Psoas muscle (tissue), 8 donors: ENCODE data around the gene EIF2B4. TPM values are rescaled to one million over a fixed set of nuclear protein-coding genes. Genes with fewer than 3 reads are reported as not detected.

Experiments used
- ATAC-seq, 4 donors: fragments of 200-7000 bp; cut with Tn5 transposase; one replicate each; pipeline ENCODE4 v1.9.1; 2020; ENCODE audit warnings: moderate library complexity in 3 of 4, mild to moderate bottlenecking in 2 of 4
- DNase-seq, 2 donors: peaks; one replicate each; pipeline ENCODE4 v3.0.0-alpha.2; 2020
- H3K27ac ChIP-seq: fragments of 200-600 bp; one replicate; pipeline ENCODE4 v1.8.0; 2022
- H3K27me3 ChIP-seq, 3 donors: fragments of 200-600 bp in 1 of 3; one replicate each; pipeline versions ENCODE4 v1.6.1 to v1.8.0; 2013 to 2022; ENCODE audit warnings: low read length in 2 of 3, mild to moderate bottlenecking in 2 of 3, moderate library complexity in 1 of 3; ENCODE audit not compliant: insufficient read depth in 3 of 3
- H3K36me3 ChIP-seq, 2 donors: fragments of 200-600 bp in 1 of 2; one replicate each; pipeline versions ENCODE4 v1.6.1 to v1.8.0; 2013 to 2022; ENCODE audit warnings: low read depth in 1 of 2, mild to moderate bottlenecking in 1 of 2, moderate library complexity in 1 of 2; ENCODE audit not compliant: insufficient read depth in 1 of 2
- H3K4me1 ChIP-seq: fragments of 200-600 bp; one replicate; pipeline ENCODE4 v1.8.0; 2022
- H3K4me3 ChIP-seq: fragments of 200-600 bp; one replicate; pipeline ENCODE4 v1.8.0; 2022; ENCODE audit warnings: mild to moderate bottlenecking
- H3K9me3 ChIP-seq: fragments of 200-600 bp; one replicate; pipeline ENCODE4 v1.8.0; 2022
- WGBS, 3 donors: extraction: QIAGEN DNeasy Blood & Tissue Kit; methylation state at CpG; one replicate each; pipeline versions ENCODE4 v1.1.6 to v1.1.7; 2013; 5-methylcytosine and 5-hydroxymethylcytosine counted together
- intact Hi-C, 2 donors: fragments of 100-400 bp; cut with DNase I; formaldehyde crosslinking; loops; one replicate each; pipeline versions ENCODE4 v1.11.0 to v1.14.2; 2022
- polyA plus RNA-seq, 3 donors: library from polyadenylated mRNA; stranded (reverse); fragments of 200-250 nt; gene quantifications; one replicate each; pipeline ENCODE4 v1.2.3, GENCODE V29; 2013
- total RNA-seq, 4 donors: library from RNA; stranded (reverse); fragmentation: NEBNext Ultra II Directional in 2 of 4; extraction: Animal tissue kit (Norgen Biotek cat#: 25700) in 2 of 4; gene quantifications; one replicate each; pipeline versions ENCODE4 v1.2.1 to v1.2.4, GENCODE V29; 2021 to 2023
- TF ChIP-seq, protein P1 (sequence below): fragments of 200-600 bp; IDR thresholded peaks from one replicate; pipeline ENCODE4 v1.8.0; 2022; ENCODE audit warnings: antibody characterized with exemption
- donor health status: healthy with polysubstance abuse.
- donor health status: DM: no; HTN: no; CAD: no; lungs with moderate emphysema.
- donor health status: Bipolar disorder and iron deficiency.
- donor health status: healthy.
- donor health status: DM: yes; HTN: yes; CAD: no.
- donor health status: DM: no; HTN: no; CAD: no.
- donor health status: DM: no; HTN: no; CAD: no.
- donor health status: DM: yes; HTN: yes; CAD: no.

The EIF2B4 gene
- total and polyA plus RNA-seq, 7 donors: 36.6 to 72.9 (median 59.1) TPM

DNA sequence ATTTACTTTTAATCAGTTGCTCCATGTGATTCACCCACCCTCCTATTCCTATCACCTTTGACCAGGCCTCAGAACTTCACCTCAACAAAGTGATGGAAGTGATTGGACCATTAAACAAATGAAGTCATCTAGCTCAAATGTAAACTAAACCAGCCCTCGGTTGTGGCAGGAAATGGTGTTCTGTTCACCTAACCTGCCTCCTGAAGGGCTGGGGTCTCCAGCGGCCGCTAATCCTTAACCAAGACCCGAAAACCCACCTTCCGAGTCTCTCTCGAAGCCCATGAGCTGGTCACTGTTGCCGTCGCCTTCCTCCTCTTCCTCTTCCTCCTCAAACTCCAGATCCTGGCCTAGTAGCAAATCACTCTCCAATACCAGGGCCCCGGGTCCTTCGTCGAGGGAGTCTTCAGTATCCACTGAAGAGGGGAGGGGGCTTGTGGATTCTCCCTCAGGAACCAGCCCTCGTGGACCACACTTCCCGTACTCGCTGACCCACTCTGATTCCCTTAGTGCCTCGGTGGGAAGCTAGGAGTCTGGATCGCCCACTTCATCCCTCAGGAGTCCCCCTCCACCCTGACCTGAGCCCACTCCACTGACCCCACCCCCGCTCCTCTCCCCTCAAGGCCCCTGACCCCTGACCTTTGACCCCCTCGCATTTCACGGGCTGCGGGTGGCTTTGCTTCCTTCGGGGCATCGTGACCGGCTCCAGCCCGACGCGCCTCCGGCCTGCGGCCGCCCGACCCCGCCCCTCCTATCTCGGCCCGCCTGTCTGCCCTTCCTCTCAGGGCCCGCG lies 9.9 kb upstream of the EIF2B4 start:
- Histone ChIP-seq H3K4me3 (peak overlapping the region; percentile 82), H3K36me3 (peaks cover 7 to 77% of the 10 kb centered on the region in 2 donors), H3K4me1 (peaks cover 11% of the 10 kb centered on the region), H3K9me3 (no peaks in the 10 kb centered on the region), H3K27me3 (no peaks in the 10 kb centered on the region), H3K27ac (peak overlapping the region; percentile 96)
- TF ChIP-seq, protein P1, sequence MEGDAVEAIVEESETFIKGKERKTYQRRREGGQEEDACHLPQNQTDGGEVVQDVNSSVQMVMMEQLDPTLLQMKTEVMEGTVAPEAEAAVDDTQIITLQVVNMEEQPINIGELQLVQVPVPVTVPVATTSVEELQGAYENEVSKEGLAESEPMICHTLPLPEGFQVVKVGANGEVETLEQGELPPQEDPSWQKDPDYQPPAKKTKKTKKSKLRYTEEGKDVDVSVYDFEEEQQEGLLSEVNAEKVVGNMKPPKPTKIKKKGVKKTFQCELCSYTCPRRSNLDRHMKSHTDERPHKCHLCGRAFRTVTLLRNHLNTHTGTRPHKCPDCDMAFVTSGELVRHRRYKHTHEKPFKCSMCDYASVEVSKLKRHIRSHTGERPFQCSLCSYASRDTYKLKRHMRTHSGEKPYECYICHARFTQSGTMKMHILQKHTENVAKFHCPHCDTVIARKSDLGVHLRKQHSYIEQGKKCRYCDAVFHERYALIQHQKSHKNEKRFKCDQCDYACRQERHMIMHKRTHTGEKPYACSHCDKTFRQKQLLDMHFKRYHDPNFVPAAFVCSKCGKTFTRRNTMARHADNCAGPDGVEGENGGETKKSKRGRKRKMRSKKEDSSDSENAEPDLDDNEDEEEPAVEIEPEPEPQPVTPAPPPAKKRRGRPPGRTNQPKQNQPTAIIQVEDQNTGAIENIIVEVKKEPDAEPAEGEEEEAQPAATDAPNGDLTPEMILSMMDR: no peak
- peak; percentile 25 to 42 (median 32) for ATAC-seq
- intact Hi-C loops: no loop called here
- DNase-seq: peak; percentile 80 to 89
- WGBS, 3 donors: 1% methylated on average over 23 to 35 of the region's 35 CpGs

DNA sequence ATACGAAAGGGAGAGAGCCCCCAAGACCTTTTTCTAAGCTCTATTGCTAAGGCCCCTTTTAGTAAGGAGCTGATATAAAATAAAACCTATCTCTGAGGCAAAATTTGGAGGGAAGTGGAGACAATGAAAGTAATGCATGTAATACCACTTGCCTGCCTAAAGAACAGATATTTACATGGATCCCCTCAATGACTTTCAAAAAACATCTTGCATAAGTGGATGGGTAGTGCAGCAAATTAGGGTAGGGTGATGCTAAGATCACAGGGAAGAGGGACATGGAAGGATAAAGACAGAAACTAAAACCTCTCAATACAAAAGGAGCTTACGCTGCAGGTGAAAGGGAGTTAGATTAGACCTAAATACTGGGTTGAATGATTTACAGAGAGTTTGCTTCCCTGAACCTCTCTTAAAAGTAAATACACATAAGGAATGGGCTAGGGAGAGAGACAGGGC lies 9.3 kb upstream of the EIF2B4 start:
- H3K4me3 ChIP-seq: peak overlapping the region; percentile 82
- TF ChIP-seq, protein P1: no peak
- H3K4me1 ChIP-seq: peaks cover 11% of the 10 kb centered on the region
- DNase-seq: no peak
- no peaks in the 10 kb centered on the region for H3K27me3 ChIP-seq
- intact Hi-C loops: no loop called here
- peak overlapping the region; percentile 96 for H3K27ac ChIP-seq
- no peak for ATAC-seq
- WGBS, 3 donors: 73 to 96% (median 81%) methylated on average over 2 of the region's 2 CpGs
- no peaks in the 10 kb centered on the region for H3K9me3 ChIP-seq
- peaks cover 10 to 77% of the 10 kb centered on the region in 2 donors for H3K36me3 ChIP-seq

DNA sequence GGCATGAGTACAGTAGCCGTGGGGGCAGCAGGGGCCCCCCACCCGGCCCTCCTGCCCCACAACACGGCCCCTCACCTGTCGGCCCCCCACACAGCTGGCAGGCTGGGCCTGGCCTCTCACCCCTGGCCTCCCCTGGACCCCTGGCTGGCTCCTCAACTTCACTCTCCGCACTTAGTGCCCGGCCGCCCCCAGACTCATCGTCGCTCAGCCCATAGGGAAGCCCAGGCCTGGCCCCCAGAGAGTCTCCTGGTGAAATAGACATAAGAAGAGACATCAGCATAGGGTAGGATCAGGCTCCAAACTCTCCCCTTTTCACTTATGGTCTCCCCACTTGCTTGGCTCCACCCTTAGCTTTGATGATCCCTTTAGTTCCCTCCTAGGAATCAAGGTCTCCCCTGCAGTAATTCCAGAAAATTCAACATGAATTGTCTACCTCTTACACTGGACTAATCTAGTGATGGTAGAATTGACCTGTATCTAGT lies 8.7 kb upstream of the EIF2B4 start:
- Histone ChIP-seq H3K4me3 (no peak overlapping the region), H3K9me3 (no peaks in the 10 kb centered on the region), H3K27ac (peak overlapping the region; percentile 96), H3K4me1 (peaks cover 11% of the 10 kb centered on the region), H3K36me3 (peaks cover 10 to 77% of the 10 kb centered on the region in 2 donors), H3K27me3 (no peaks in the 10 kb centered on the region)
- no peak for ATAC-seq
- WGBS, 3 donors: 75 to 83% (median 80%) methylated on average over 8 to 9 of the region's 9 CpGs
- DNase-seq: no peak
- TF ChIP-seq, protein P1: no peak
- intact Hi-C loops: no loop called here

DNA sequence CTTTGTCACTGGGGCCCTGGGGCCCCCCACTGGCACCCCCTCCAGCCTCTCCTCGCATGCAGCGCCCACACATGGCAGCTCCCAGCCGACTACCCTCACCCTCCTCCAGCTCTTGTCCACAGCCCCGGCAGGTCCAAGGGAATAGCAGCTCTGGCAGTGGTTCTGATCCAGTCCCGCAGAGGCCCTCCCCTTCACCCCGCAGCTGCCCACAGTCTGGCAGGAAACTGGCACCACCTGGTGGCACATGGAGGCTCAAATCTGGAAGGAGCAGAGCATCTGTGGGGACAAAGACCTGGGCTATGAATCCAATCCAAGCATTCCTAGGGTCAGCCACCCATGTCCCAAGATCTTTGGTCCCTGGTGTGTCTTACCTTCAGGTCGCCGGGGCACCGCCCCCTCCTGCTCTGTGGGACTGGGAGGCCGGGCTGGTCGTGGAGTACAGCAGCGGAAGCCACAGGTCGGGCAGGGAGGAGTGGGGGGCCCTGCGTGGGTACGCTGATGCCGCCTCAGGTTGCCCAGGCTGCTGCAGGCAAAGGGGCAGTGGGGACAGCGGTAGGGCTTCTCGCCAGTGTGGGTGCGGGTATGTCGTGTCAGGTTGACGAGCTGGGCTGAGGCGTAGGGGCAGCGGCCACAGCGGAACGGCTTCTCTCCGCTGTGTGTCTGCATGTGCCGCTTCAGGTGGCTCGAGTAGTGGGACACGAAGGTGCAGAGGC lies 8.1 kb upstream of the EIF2B4 start:
- Histone ChIP-seq H3K27me3 (no peaks in the 10 kb centered on the region), H3K4me1 (peaks cover 11% of the 10 kb centered on the region), H3K4me3 (no peak overlapping the region), H3K9me3 (no peaks in the 10 kb centered on the region), H3K36me3 (peaks cover 10 to 77% of the 10 kb centered on the region in 2 donors), H3K27ac (peak overlapping the region; percentile 96)
- DNase-seq (peak; percentile 31 to 63), ATAC-seq (peak in 1 of 4 donors; percentile 5)
- TF ChIP-seq, protein P1: peak; percentile 13
- 72 to 77% (median 73%) methylated on average over 27 to 29 of the region's 29 CpGs for WGBS, 3 donors
- intact Hi-C loops: no loop called here
